IPS-NIHi7 (cell line): Measurements from ENCODE around the gene LINGO1.

Experiments
- DNase-seq: peaks from one replicate; pipeline ENCODE4 v3.0.0; 2012; ENCODE audit warnings: mixed read lengths; ENCODE audit errors: extremely low spot score

LINGO1 gene

GRCh38 chr15:77595231-77595630 lies 37.5 kb downstream of the LINGO1 start:
- DNase-seq: no peak

DNA sequence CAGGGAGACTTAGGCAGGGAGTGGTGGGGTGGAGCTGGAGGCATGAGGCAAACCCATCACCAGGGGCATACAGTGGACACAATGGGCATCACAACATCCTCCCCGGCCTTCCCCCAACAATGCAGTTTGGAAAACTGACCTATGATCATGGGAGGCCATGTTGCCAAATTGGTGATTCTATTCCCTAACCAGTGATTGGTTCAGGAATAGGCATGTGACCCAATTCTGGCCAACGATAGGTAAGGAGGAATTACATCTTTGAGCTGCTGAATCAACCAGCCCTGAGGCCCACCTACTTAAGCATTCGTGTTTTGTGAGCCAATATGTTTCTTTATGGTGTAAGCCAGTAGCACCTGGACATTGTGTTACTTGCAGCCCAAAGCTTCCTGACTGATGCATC lies 40.0 kb downstream of the LINGO1 start:
- DNase-seq: no peak

GRCh38 chr15:77591968-77592613 lies 40.6 kb downstream of the LINGO1 start:
- no peak for DNase-seq

DNA sequence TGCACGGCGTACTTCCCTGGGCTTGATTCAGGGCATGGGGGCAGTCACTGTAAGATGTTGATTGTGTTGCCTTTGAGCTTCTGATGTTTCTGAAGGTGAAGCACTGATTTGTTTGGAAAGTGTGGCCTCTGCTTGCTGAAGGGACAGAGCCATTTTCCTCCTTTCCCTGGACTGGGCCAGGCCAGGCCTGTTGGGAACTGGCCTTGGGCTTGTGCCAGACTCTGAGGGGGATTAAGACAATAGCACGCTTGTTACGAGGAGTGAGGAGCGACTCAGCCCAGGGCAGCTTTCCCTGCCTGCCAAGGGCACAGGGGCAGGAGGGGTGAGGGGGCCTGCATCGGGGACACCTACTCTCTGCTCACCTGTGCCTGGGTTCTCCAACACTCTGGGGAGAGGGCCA lies 42.9 kb downstream of the LINGO1 start:
- no peak for DNase-seq

GRCh38 chr15:77588126-77588525 lies 44.6 kb downstream of the LINGO1 start:
- no peak for DNase-seq

DNA sequence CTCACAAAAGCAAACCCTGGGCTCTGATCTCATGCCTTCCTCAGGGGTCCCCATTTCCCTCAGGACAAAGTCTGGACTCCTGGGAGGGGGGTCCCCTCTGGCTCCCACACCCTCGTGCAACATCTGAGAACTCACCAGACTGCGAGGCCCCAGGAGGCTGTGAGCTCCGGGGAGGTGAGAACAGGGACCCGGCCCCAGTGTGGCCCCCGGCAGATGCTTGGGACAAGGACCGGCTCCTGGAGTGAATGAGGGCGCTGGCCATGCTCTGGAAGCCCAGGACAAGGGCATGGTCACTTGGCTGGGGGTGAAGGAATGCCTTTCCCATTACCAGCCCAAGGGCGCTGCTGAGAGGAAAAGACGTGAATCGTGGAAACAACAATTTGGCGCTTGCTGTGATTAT lies 48.0 kb downstream of the LINGO1 start:
- DNase-seq: no peak

GRCh38 chr15:77584201-77584600 lies 48.5 kb downstream of the LINGO1 start:
- peak; percentile 75 for DNase-seq

GRCh38 chr15:77582763-77583162 lies 49.9 kb downstream of the LINGO1 start:
- no peak for DNase-seq

DNA sequence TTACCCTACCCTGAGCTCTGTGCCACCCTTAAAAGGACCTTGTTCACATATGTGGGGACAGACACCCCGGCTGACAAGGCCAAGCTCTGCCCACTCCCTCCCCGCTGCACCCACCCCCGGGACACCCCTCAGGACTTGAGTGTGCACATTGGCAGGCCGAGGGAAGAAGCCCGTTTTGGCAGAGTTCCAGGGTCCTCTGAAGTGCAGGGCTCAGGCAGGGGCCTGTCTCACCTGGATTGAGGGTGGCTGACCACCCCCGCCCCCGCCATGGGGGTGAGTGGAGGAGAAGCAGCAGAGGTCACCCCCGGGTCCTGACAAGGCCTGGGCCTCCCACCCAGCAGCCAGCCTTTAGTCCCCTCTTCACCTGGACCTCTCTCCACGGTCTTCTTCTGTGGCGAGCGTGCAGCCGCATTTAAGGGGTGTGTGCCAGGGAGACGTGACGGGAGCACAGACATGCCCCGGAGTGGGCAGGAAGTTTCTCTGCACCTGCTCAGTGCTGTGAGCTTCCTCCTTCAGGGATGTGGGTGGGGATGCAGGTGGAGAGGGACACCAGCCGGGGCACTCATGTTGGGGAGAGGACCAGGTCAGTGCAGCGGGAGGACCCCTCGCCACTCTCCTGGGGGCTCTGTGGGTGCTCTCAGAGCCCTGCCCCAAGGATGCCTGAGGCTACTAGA lies 50.7 kb downstream of the LINGO1 start:
- no peak for DNase-seq

- no peak for DNase-seq
Observed at GRCh38 chr15:77580996-77581682, 51.6 kb downstream of the LINGO1 start.

DNA sequence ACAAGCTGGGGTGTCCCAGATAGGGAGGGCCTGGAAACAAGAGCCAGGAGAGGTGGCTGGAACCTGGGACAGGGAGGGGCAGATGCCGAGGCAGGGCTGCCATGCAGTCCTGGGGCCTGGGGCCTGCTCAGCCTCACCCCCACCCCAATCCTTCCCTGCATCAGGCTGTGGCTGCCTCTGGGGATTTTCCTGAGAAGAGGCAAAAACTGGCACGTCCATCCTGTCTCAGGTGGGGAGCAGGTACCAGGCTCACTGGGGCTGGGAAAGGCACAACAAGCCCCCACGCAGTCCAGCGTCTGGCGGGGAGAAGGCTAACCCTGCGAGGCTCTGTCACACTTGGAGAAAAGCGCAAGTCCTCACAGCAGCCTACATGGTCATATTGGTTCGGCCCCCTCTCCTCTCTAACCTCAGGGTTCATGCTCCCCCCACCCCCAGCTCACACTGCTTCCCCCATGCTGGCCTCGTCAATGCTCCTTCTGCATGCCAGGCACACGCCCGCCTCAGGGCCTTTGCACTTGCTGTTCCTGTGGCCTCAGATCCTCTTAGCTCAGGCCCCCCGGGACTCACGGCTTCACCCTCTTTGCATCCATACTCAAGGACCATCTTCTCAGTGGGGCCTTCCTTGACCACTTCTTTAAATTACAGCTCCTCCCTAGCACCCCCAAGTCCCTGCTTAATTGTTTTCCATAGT lies 53.1 kb downstream of the LINGO1 start:
- DNase-seq: no peak

DNA sequence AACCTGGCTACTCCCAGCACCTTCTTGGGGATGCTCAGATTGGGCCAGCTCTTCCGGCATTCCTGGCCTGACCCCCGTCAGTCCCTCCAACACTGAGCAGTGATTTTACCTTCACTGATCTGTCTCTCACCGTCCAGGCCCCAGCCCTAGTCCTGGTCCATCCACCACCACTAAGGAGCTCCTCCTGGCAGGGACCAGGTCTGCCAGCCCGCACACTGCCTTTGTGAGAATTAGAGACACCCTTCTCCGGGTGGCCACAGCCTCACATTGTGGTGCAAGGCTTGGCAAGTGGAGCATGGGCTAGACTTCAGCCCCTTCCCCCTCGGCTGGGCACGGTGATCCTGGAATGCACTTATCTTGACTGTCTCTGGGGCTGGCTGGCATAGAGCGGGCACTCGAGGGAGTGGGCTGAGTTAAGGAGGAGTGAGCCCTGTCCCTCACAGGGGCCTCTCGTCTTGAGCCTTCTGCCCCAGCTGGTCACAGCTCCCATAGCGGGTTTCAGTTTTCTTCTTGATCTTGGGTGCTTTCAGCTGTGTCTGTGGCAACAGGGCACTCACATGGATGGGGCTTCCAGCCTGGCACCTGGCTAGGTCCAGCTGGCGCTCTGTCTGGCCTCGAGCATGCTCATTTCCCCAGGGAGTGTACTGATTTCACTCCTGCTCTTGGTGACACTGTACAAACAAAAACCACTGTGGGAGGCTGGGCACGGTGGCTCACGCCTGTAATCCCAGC lies 53.9 kb downstream of the LINGO1 start:
- DNase-seq: no peak

GRCh38 chr15:77577366-77577950 lies 55.3 kb downstream of the LINGO1 start:
- no peak for DNase-seq

DNA sequence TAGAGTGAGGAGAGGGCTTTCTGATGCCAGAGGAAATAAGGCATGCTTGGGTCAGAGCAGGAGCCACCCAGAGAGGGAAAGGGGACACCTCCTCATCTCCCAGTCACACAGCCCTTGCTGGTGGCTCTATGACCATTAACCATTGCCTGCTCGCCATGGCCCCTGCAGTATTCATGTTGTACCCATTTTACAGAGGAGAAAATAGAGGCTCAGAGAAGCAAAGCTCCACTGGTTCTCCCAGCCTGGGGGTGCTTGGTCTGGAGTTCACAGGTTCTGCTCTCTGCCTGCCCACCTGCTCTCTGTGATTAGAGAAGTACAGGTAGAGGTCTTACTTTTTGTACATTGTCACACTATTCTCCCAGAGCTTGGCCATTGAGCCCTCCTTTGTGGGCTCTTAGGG lies 56.2 kb downstream of the LINGO1 start:
- no peak for DNase-seq

DNA sequence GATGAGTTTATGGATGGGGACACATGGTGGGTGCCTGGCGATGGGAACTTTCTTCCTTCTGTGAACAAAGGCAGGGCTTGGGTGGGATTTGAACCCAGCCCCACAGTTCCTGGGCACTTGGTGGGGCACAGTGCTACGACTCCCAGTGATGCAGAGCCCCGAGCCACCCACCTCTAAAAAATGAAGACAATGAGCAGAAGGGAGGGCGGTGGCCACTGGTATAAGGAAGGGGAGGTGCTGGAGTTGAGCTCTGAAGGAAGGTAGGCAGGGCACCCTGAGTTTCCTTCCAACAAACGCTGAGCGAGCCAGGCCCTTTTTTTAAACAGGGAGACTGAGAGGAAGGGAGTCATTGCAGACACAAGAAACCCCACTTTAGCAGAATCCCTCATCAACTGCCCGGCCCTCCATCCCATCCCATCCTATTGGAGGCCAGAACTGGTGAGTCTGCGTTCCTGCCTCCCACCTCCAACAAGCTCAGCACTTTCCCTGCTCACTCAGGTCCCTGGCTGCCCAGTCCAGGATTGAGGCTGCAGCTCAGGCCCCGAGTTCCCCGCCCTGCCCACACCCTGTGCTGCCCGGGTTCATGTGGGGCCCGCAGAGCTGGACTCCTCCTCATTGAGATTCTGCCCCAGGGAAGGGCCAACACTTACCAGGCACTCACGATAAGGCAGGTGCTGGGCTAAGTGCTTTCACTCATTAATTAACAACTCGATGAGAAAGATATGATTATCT lies 57.3 kb downstream of the LINGO1 start:
- DNase-seq: no peak

- no peak for DNase-seq
Observed at GRCh38 chr15:77574521-77575202, 58.0 kb downstream of the LINGO1 start.

DNA sequence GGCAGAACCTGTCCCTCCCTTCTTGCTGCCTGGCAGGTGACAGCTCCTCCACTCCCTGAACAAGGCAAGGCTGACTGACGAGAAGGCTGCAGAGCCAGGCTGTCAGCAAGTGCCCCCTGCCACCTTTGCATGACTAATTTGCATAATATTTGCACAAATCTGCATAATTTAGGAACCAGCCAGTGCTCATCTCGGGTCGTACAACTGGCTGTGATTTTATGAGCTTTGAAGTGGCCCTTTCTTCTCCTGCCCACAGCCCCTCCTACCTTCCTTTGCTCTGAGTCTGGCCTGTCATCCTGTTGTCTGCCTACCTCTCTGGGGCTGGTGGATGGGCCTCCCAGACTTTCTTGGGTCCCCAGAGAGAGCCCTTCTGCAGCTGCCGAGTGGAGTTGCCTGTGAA lies 58.9 kb downstream of the LINGO1 start:
- no peak for DNase-seq

- DNase-seq: no peak
Observed at GRCh38 chr15:77572186-77572585, 60.5 kb downstream of the LINGO1 start.

DNA sequence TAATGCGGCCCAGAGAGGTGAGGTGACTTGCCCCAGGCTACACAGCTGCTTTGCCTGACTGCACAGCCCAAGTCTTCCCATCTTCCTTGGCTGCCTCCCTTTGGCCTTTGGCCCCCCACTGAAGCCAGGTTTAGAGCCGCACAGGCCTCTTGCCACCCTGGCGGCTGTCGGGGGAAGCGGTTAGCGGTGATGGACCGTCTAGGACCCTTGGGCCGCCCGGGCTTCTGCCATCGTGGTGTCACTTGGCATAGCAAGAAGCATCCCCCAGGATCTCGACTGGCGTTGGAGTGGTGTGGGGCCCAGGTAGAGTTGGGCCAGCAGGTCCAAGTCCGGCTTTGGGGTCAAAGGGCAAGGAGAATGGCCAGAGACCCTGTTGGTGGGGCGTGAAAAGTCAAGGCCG lies 61.0 kb downstream of the LINGO1 start:
- no peak for DNase-seq

- no peak for DNase-seq
Observed at GRCh38 chr15:77571181-77571580, 61.5 kb downstream of the LINGO1 start.
